SH-SY5Y (cell line): ENCODE results near the gene IQCK.

ENCODE experiments used
- GATA2 ChIP-seq: IDR thresholded peaks from 2 replicates; pipeline ENCODE4 v1.6.1; 2011; ENCODE audit warnings: mild to moderate bottlenecking, low read depth, low read length
- GATA3 ChIP-seq: IDR thresholded peaks from 2 replicates; pipeline ENCODE4 v1.6.1; 2011; ENCODE audit warnings: low read depth, mild to moderate bottlenecking, low read length, moderate library complexity

- TF ChIP-seq GATA3 (no peak), GATA2 (no peak)
Measured at GRCh38 chr16:19746561-19746960, 28.5 kb downstream of the IQCK start.
